IMR-90 (cell line): ENCODE measurements around the gene ITFG1. TPM values are rescaled to one million over a fixed set of nuclear protein-coding genes. Genes with fewer than 3 reads are reported as not detected.

ENCODE experiments used
- ATAC-seq: fragments of 200-7000 bp; cut with Tn5 transposase; 2 replicates; pipeline ENCODE4 v1.9.1; 2020; ENCODE audit warnings: low read depth, mild to moderate bottlenecking, moderate library complexity
- BruUV-seq: library from RNA; stranded (reverse); fragments of 400-500 nt; replicated peaks from 2 replicates; lab custom pipeline; 2021; lab: Mats Ljungman, UMichigan
- CTCF ChIA-PET: fragments of 300-600 bp; formaldehyde crosslinking; extraction: SDS; loops from one replicate; lab custom pipeline; 2021; ENCODE audit warnings: antibody characterized with exemption; lab: Yijun Ruan, JAX
- POLR2A ChIA-PET: fragments of 300-600 bp; sonication (Branson Sonifier 250); formaldehyde crosslinking; loops from one replicate; lab custom pipeline; 2022; ENCODE audit warnings: antibody characterized with exemption; ENCODE audit not compliant: unreplicated experiment; lab: Charles Lee
- DNase-seq: peaks from one replicate; pipeline ENCODE4 v3.0.0; 2013
- H2AFZ ChIP-seq: replicated peaks from 2 replicates; pipeline ENCODE3; 2013; ENCODE audit warnings: low read length, mild to moderate bottlenecking; ENCODE audit not compliant: poor library complexity
- H2AK5ac ChIP-seq: 2 replicates; pipeline ENCODE4 v1.6.1; 2013; ENCODE audit warnings: low read depth, low read length, inconsistent platforms
- H2AK9ac ChIP-seq: replicated peaks from 2 replicates; pipeline ENCODE3; 2013; ENCODE audit warnings: mild to moderate bottlenecking, low read depth, low read length, moderate library complexity; ENCODE audit not compliant: poor library complexity
- H2BK120ac ChIP-seq: 2 replicates; pipeline ENCODE4 v1.6.1; 2013; ENCODE audit warnings: low read depth, low read length, inconsistent platforms
- H2BK15ac ChIP-seq: 3 replicates; pipeline ENCODE4 v1.6.1; 2013; ENCODE audit warnings: low read depth, low read length, inconsistent platforms
- H2BK20ac ChIP-seq: 2 replicates; pipeline ENCODE4 v1.6.1; 2013; ENCODE audit warnings: low read depth, mild to moderate bottlenecking, inconsistent platforms, low read length, moderate library complexity
- H2BK5ac ChIP-seq: 2 replicates; pipeline ENCODE4 v1.6.1; 2013; ENCODE audit warnings: mild to moderate bottlenecking, low read depth, low read length, inconsistent platforms; ENCODE audit not compliant: poor library complexity, severe bottlenecking
- H3K14ac ChIP-seq: replicated peaks from 2 replicates; pipeline ENCODE4 v1.6.1; 2013; ENCODE audit warnings: low read depth, low read length, inconsistent platforms
- H3K18ac ChIP-seq: 2 replicates; pipeline ENCODE4 v1.6.1; 2013; ENCODE audit warnings: low read depth, low read length, control low read depth
- H3K23ac ChIP-seq: 2 replicates; pipeline ENCODE4 v1.6.1; 2013; ENCODE audit warnings: low read depth, low read length, inconsistent platforms
- H3K27ac ChIP-seq: 2 replicates; pipeline ENCODE4 v1.5.1; 2013; ENCODE audit warnings: mild to moderate bottlenecking, control low read depth, low read length; ENCODE audit not compliant: insufficient read depth
- H3K27me3 ChIP-seq: 2 replicates; pipeline ENCODE4 v1.6.1; 2013; ENCODE audit warnings: low read length; ENCODE audit not compliant: control insufficient read depth, insufficient read depth
- H3K36me3 ChIP-seq: 2 replicates; pipeline ENCODE4 v1.6.1; 2013; ENCODE audit warnings: low read length, mixed read lengths; ENCODE audit not compliant: control insufficient read depth, insufficient read depth
- H3K4ac ChIP-seq: 2 replicates; pipeline ENCODE4 v1.6.1; 2013; ENCODE audit warnings: low read depth, low read length, inconsistent platforms
- H3K4me1 ChIP-seq: 2 replicates; pipeline ENCODE4 v1.6.1; 2013; ENCODE audit warnings: low read length, mixed read lengths; ENCODE audit not compliant: control insufficient read depth, insufficient read depth
- H3K4me2 ChIP-seq: 2 replicates; pipeline ENCODE4 v1.6.1; 2013; ENCODE audit warnings: low read depth, mild to moderate bottlenecking, control low read depth, low read length, moderate library complexity
- H3K4me3 ChIP-seq: 2 replicates; pipeline ENCODE4 v1.5.1; 2013; ENCODE audit warnings: low read depth, mild to moderate bottlenecking, control low read depth, low read length, moderate library complexity; ENCODE audit not compliant: insufficient read depth
- H3K56ac ChIP-seq: 2 replicates; pipeline ENCODE4 v1.6.1; 2013; ENCODE audit warnings: low read length, inconsistent platforms; ENCODE audit not compliant: insufficient read depth; ENCODE audit errors: extremely low read depth
- H3K79me1 ChIP-seq, 2 experiments: 2 replicates each; pipeline ENCODE4 v1.6.1; 2013; ENCODE audit warnings: low read length in 2 of 2, inconsistent platforms in 1 of 2, low read depth in 1 of 2
- H3K9ac ChIP-seq: 2 replicates; pipeline ENCODE4 v1.6.1; 2013; ENCODE audit warnings: low read depth, low read length, control low read depth
- H3K9me1 ChIP-seq: 2 replicates; pipeline ENCODE4 v1.6.1; 2013; ENCODE audit warnings: low read length, inconsistent platforms; ENCODE audit not compliant: insufficient read depth
- H3K9me3 ChIP-seq: 2 replicates; pipeline ENCODE4 v1.6.1; 2013; ENCODE audit warnings: low read length; ENCODE audit not compliant: control insufficient read depth, insufficient read depth
- H4K20me1 ChIP-seq: 2 replicates; pipeline ENCODE4 v1.6.1; 2013; ENCODE audit warnings: low read length, inconsistent platforms; ENCODE audit not compliant: insufficient read depth
- H4K5ac ChIP-seq: 2 replicates; pipeline ENCODE4 v1.6.1; 2013; ENCODE audit warnings: mild to moderate bottlenecking, low read depth, low read length, control low read depth
- H4K8ac ChIP-seq, 2 experiments: 2 replicates each; pipeline ENCODE4 v1.6.1; 2013; ENCODE audit warnings: low read depth in 2 of 2, low read length in 2 of 2, control low read depth in 1 of 2, inconsistent platforms in 1 of 2
- H4K91ac ChIP-seq: 2 replicates; pipeline ENCODE4 v1.6.1; 2013; ENCODE audit warnings: low read depth, low read length, inconsistent platforms; ENCODE audit not compliant: insufficient read depth
- BHLHE40 ChIP-seq: fragments of 150-350 bp; IDR thresholded peaks from 2 replicates; pipeline ENCODE4 v1.6.1; 2016; ENCODE audit warnings: mild to moderate bottlenecking, low read depth, low read length
- CHD1 ChIP-seq: IDR thresholded peaks from 2 replicates; pipeline ENCODE4 v1.6.1; 2012; ENCODE audit warnings: low read depth, low read length, improper control_type of control experiment
- MAZ ChIP-seq: IDR thresholded peaks from 2 replicates; pipeline ENCODE4 v1.6.1; 2012; ENCODE audit warnings: low read depth, mild to moderate bottlenecking, low read length, improper control_type of control experiment, moderate library complexity, borderline replicate concordance
- POLR2A ChIP-seq: IDR thresholded peaks from 2 replicates; pipeline ENCODE4 v1.6.1; 2012; ENCODE audit warnings: mild to moderate bottlenecking, low read depth, low read length
- RAD21 ChIP-seq: IDR thresholded peaks from 2 replicates; pipeline ENCODE4 v1.6.1; 2012; ENCODE audit warnings: low read length, improper control_type of control experiment
- RFX5 ChIP-seq: IDR thresholded peaks from 2 replicates; pipeline ENCODE4 v1.8.0; 2012; ENCODE audit warnings: low read depth, mild to moderate bottlenecking, low read length, moderate library complexity
- whole genome bisulfite sequencing, 2 experiments: methylation state at CpG; one replicate each; pipeline versions ENCODE4 v1.1.5 to v1.1.7; 2013; ENCODE audit warnings: missing lambda C conversion rate in 2 of 2; ENCODE audit not compliant: insufficient read length in 1 of 2; ENCODE audit errors: extremely low coverage in 2 of 2; 5-methylcytosine and 5-hydroxymethylcytosine counted together
- dilution Hi-C: fragments of 300-500 bp; cut with HindIII; formaldehyde crosslinking; loops from one replicate; pipeline ENCODE4 v1.14.3; 2018; ENCODE audit warnings: low sequenced_read_pairs; ENCODE audit not compliant: unreplicated experiment
- in situ Hi-C: fragments of 300-500 bp; cut with MboI; formaldehyde crosslinking; loops from 3 replicates; pipeline ENCODE4 v1.14.3; 2019; ENCODE audit warnings: low sequenced_read_pairs, inconsistent platforms, mixed read lengths
- intact Hi-C: fragments of 100-400 bp; cut with micrococcal nuclease; formaldehyde crosslinking; loops from 2 replicates; pipeline ENCODE4 v1.10.0; 2022
- polyA plus RNA-seq, 3 experiments: library from polyadenylated mRNA; depleted of rRNA; stranded (reverse); fragments of >200 nt; gene quantifications; 2 replicates each; pipeline ENCODE4 v1.2.3, GENCODE V29; 2012; ENCODE audit warnings: low replicate concordance in 1 of 3
- total RNA-seq: library from RNA; depleted of rRNA; stranded (reverse); fragments of >200 nt; gene quantifications from 2 replicates; pipeline ENCODE4 v1.2.3, GENCODE V29; 2012
- TF ChIP-seq, protein P1 (sequence below): conservative IDR thresholded peaks from 2 replicates; pipeline ENCODE4 v1.5.1; 2012; ENCODE audit warnings: mild to moderate bottlenecking, low read depth, low read length, improper control_type of control experiment
- TF ChIP-seq, protein P2 (sequence below): fragments of 150-350 bp; IDR thresholded peaks from 2 replicates; pipeline ENCODE4 v1.6.1; 2016; ENCODE audit warnings: low read depth, mild to moderate bottlenecking, low read length, moderate library complexity, borderline replicate concordance
- TF ChIP-seq, protein P3 (sequence below): fragments of 150-350 bp; IDR thresholded peaks from 2 replicates; pipeline ENCODE4 v1.6.1; 2017; ENCODE audit warnings: mild to moderate bottlenecking, antibody characterized with exemption, low read length, low read depth

The ITFG1 gene
- total and polyA plus RNA-seq, 2 of the 4 experiments (the other 2 are of a cell fraction), result 54.3 to 60.4 TPM

- in situ Hi-C loops, result no loop called here
- no TSS peak for BruUV-seq
- Histone ChIP-seq H2AK5ac (no peak overlapping the region), H3K4me1 (no peaks in the 10 kb centered on the region), H3K23ac (no peak overlapping the region), H3K18ac (no peak overlapping the region), H3K9me1 (no peaks in the 10 kb centered on the region), H3K9me3 (peaks cover 8% of the 10 kb centered on the region), H3K4me2 (no peak overlapping the region), H3K4ac (no peak overlapping the region), H3K79me1 (peaks cover 0 to 3% of the 10 kb centered on the region in 2 experiments; a peak in 1 of 4 replicates), H4K5ac (no peak overlapping the region), H3K4me3 (no peak overlapping the region), H3K14ac (no peak overlapping the region), H3K27ac (no peak overlapping the region), H2BK15ac (no peak overlapping the region), H3K56ac (no peak overlapping the region), H4K91ac (no peak overlapping the region), H2BK5ac (no peak overlapping the region), H3K36me3 (peaks cover 3% of the 10 kb centered on the region), H3K27me3 (no peaks in the 10 kb centered on the region), H4K20me1 (no peaks in the 10 kb centered on the region), H2AFZ (no peak overlapping the region), H2AK9ac (no peak overlapping the region), H3K9ac (no peak overlapping the region), H2BK120ac (no peak overlapping the region), H2BK20ac (no peak overlapping the region), H4K8ac (no peak overlapping the region)
- dilution Hi-C loops, result no loop called here
- DNase-seq (peak; percentile 1), ATAC-seq (no peak)
- POLR2A ChIA-PET, result no interaction called here
- CTCF ChIA-PET, result no interaction called here
- TF ChIP-seq POLR2A, result no peak
- TF ChIP-seq, protein P1, sequence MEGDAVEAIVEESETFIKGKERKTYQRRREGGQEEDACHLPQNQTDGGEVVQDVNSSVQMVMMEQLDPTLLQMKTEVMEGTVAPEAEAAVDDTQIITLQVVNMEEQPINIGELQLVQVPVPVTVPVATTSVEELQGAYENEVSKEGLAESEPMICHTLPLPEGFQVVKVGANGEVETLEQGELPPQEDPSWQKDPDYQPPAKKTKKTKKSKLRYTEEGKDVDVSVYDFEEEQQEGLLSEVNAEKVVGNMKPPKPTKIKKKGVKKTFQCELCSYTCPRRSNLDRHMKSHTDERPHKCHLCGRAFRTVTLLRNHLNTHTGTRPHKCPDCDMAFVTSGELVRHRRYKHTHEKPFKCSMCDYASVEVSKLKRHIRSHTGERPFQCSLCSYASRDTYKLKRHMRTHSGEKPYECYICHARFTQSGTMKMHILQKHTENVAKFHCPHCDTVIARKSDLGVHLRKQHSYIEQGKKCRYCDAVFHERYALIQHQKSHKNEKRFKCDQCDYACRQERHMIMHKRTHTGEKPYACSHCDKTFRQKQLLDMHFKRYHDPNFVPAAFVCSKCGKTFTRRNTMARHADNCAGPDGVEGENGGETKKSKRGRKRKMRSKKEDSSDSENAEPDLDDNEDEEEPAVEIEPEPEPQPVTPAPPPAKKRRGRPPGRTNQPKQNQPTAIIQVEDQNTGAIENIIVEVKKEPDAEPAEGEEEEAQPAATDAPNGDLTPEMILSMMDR, result no peak
- TF ChIP-seq, protein P2, sequence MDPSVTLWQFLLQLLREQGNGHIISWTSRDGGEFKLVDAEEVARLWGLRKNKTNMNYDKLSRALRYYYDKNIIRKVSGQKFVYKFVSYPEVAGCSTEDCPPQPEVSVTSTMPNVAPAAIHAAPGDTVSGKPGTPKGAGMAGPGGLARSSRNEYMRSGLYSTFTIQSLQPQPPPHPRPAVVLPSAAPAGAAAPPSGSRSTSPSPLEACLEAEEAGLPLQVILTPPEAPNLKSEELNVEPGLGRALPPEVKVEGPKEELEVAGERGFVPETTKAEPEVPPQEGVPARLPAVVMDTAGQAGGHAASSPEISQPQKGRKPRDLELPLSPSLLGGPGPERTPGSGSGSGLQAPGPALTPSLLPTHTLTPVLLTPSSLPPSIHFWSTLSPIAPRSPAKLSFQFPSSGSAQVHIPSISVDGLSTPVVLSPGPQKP, result no peak
- no peak for TF ChIP-seq RFX5
- TF ChIP-seq, protein P3, sequence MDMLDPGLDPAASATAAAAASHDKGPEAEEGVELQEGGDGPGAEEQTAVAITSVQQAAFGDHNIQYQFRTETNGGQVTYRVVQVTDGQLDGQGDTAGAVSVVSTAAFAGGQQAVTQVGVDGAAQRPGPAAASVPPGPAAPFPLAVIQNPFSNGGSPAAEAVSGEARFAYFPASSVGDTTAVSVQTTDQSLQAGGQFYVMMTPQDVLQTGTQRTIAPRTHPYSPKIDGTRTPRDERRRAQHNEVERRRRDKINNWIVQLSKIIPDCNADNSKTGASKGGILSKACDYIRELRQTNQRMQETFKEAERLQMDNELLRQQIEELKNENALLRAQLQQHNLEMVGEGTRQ, result no peak
- no peak for TF ChIP-seq MAZ
- TF ChIP-seq BHLHE40, result no peak
- no peak for TF ChIP-seq CHD1
- TF ChIP-seq RAD21, result no peak
- no CpG with 5 or more reads among the region's 2 CpGs for WGBS, 2 experiments
- intact Hi-C loops, result no loop called here
These were observed 118.8 kb downstream of the ITFG1 start for GRCh38 chr16:47342055-47342454.
